K562 (cell line): ENCODE results near the gene NPS.

ENCODE experiments used
- HMG20A ChIP-seq: fragments of 450-650 bp; formaldehyde crosslinking; conservative IDR thresholded peaks from 2 replicates; pipeline ENCODE4 v1.4.0; 2020; ENCODE audit warnings: mild to moderate bottlenecking, mixed read lengths
- POLR2B ChIP-seq: fragments of 450-650 bp; IDR thresholded peaks from 2 replicates; pipeline ENCODE4 v1.6.1; 2018; ENCODE audit warnings: low read depth; ENCODE audit not compliant: partially characterized antibody
- POLR2G ChIP-seq: fragments of 200-400 bp; formaldehyde crosslinking; IDR thresholded peaks from 2 replicates; pipeline ENCODE4 v1.6.1; 2017; ENCODE audit warnings: low read depth, mild to moderate bottlenecking, antibody characterized with exemption, low read length, moderate library complexity
- SIN3A ChIP-seq, 2 experiments: fragments of 150-350 bp in 1 of 2; IDR thresholded peaks; 2 replicates each; pipeline ENCODE4 v1.6.1; 2011 to 2016; ENCODE audit warnings: borderline replicate concordance in 2 of 2, low read depth in 2 of 2, low read length in 2 of 2, mild to moderate bottlenecking in 2 of 2, moderate library complexity in 2 of 2; ENCODE audit not compliant: control insufficient read depth in 1 of 2
- ZC3H4 ChIP-seq: sonication (generic); formaldehyde crosslinking; IDR thresholded peaks from 2 replicates; pipeline ENCODE4 v1.9.0; 2021; ENCODE audit warnings: missing genetic modification reagents, borderline replicate concordance
- ZNF311 ChIP-seq: fragments of 250-450 bp; sonication (Bioruptor Pico); IDR thresholded peaks from 2 replicates; pipeline ENCODE4 v1.4.0; 2020; ENCODE audit warnings: mild to moderate bottlenecking, moderate library complexity
- TF ChIP-seq, protein P1 (sequence below), 3 experiments: fragments of 200-800 bp in 1 of 3; sonication (Bioruptor generic) in 1 of 3; sonication (generic) in 1 of 3; formaldehyde crosslinking in 1 of 3; IDR thresholded peaks; 2 replicates each; pipeline versions ENCODE4 v1.6.1 to v1.8.0; 2016 to 2022; ENCODE audit warnings: mild to moderate bottlenecking in 2 of 3, missing compliant biosample characterization in 2 of 3, missing genetic modification characterization in 2 of 3, missing genetic modification reagents in 1 of 3

DNA sequence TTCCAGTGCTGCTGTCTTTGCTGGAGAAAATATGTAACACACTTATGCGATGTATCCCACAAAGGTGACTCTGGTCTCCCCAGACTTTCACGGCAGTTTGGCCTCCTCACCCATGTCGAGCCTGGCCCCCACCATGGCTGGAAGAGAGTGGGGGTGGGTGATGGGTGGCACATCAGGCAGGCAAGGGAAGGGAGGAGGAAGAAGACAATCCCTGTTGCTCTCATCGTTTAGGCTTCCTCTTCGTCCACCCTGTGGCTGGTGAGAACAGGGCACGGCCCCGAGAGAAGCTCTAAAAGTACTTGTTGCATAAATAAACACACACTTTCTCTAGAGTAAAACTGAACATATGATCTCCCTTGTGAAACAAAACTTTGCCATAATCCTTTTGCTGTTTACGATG lies 11.2 kb upstream of the NPS start:
- TF ChIP-seq ZC3H4 (CRISPR knock-in tag) (no peak), POLR2B (no peak), POLR2G (no peak), ZNF311 (CRISPR knock-in tag) (no peak), HMG20A (CRISPR knock-in tag) (no peak), SIN3A (IDR thresholded peaks at IDR 0.05; ENCODE audit: borderline replicate concordance in 2 of 2, control insufficient read depth in 1 of 2, low read depth in 2 of 2, low read length in 2 of 2) (no peak)
- TF ChIP-seq, protein P1, sequence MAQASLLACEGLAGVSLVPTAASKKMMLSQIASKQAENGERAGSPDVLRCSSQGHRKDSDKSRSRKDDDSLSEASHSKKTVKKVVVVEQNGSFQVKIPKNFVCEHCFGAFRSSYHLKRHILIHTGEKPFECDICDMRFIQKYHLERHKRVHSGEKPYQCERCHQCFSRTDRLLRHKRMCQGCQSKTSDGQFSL (CRISPR knock-in tag; IDR thresholded peaks at IDR 0.05), result no peak
- TF ChIP-seq, protein P1 (tag; IDR thresholded peaks at IDR 0.05), result no peak
